NCI-H1930 (cell line): ENCODE results near the gene TSC22D3.

Experiments
- DNase-seq, 2 experiments: peaks; one replicate each; lab custom pipeline; 2025; lab: John Stamatoyannopoulos, UW

TSC22D3 gene

DNA sequence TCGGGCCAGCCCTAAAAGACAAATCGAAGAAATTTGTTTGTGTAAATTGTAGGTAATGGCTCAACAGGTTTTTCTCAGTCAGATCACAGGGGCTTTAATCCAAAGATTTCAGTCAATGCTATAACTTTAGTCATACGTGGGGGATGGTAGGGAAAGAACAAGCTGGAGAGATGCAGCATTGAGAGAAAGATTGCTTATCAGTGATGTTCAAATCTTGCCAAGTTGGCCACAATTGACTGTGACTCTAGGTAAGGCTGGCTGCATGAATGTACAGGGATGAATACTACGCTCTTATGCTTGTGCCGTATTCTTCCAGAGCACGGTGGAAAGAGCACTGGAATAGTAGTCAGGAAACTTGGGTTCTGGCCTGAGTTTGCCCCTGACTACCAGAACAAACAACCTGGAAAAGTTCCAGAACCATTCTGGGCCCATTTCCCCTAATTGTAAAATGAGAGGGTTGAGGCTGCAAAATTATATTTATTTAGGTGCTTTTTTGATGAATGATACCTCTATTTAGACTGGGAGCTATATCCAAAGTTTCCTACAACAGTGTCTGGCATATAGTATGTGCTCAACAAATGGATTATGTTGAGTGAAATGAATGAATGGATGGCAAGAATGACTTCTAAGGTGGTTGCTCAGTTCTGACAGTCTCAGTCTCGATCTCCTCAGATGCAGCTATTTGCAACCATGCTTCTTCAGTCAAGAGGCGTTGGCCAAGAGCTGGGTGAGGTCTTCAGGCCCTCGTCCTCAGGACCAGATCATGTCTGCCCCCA is 44.4 kb downstream of the TSC22D3 start:
- DNase-seq, result no peak

DNA sequence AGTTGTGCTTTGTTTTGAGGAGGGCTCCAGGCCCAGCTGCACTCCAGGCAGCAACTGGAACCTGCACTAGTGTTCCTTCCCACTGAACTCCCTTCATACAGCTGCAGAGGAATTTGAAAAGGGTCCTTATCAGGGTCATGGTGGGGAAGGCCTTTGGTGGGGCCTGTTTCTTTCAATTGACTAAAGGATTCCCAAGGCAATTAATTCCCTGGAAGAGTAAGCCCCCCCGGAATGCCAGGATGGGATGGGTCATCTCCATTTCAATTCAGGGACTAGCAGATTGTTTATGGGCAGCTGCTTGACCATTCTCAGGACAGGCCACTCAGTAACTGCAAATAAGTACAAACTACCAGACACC is 45.3 kb downstream of the TSC22D3 start:
- DNase-seq, result no peak

DNA sequence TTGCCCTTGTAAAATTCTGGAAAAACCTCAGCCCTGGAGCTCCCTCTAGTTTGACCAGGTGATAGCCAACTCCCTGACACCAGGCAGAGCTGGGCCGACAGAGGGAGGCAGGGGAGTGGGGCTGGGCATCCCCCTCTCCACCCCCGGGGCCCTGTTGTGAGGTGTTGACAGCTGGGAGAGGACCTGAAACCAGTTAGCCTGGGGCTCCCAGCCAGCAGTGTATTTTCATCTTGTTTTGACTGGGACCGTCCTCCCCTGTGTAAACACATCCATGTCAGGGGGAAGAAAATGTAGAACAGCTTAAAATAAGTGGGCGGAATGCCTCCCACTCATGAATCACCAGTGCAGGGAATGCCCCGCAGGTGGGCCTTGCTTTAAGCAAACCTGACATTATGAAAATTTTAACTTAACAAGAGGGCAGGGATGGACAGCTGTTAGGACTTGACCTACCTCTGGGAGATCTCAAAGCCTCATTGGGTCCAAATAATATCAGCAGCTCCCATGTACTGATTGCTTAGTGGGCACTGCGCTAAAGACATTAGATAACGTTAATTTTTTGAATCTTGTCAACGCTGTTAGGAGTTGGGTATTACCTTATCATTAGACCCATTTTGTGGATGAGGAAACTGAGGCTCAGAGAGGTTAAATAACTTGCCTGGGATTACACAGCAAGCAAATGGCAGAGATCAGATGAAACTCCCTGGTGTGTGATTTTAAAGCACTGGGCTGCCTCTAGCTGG is 45.9 kb downstream of the TSC22D3 start:
- no peak for DNase-seq

DNA sequence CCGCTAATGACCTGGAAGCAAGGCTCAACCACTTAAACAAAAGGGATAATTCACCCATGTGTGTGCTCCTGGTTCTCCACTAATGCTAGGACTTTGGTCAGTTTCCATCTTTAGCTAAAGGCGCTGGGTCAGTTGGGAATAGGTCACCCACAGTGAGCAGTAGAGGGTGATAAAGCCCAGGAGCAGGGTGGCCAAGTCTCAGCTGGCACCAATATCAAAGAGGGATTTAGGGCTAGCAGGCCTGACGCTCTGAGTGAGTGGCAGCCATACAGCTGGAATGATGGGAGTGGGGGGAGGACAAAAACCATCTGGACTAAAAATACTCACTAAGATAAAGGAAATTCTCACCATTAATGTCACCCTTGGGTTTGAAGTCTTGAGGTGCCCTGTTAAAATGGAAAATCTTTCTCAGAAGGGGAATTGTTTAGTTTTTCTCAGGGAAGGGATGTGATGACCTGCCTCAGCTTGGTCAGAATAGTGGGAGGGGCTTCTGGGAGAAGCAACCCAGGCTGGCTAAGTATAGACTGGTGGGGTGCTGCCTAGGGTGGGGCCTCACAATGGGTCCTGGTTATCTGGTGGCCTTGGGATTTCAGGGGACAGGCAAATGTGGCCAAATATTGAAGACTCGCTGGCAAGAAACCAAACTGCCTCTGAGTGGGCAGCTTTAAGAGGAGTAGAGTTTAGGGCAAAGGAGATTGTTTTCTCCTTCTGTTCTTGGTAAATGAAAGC is 47.1 kb downstream of the TSC22D3 start:
- no peak for DNase-seq

DNA sequence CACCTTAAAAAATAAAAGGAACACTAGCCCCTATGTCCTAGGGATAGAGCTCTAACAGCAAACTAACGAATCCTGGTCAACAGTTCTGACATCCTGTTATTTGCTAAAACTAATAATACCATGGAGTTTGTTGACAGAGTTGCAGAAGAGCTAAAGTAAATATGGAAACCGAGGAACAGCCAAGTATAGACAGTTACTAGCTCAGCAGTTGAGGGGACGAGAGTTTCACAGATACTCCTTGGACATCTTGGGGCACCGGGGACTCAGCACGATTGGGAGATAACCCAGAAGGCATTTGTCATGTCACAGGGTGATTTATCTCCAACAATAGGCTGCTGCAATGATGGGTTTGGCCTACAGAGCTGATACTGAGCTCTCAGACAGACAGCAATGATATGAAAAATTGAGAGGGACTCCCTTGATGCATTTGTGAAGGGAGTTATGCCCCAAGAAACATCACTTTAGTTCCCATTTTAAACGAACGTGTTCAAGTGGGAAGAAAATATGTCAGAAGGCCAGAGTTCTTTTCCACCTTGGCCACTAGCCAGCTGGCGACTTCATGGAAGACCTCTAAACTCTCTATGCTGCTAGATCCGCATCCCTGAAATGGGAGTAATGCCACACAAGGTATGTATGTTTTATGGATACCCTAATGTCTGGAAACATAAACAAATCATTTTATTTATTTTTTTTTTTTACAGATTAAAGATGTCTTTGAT is 48.6 kb downstream of the TSC22D3 start:
- DNase-seq, result no peak

DNA sequence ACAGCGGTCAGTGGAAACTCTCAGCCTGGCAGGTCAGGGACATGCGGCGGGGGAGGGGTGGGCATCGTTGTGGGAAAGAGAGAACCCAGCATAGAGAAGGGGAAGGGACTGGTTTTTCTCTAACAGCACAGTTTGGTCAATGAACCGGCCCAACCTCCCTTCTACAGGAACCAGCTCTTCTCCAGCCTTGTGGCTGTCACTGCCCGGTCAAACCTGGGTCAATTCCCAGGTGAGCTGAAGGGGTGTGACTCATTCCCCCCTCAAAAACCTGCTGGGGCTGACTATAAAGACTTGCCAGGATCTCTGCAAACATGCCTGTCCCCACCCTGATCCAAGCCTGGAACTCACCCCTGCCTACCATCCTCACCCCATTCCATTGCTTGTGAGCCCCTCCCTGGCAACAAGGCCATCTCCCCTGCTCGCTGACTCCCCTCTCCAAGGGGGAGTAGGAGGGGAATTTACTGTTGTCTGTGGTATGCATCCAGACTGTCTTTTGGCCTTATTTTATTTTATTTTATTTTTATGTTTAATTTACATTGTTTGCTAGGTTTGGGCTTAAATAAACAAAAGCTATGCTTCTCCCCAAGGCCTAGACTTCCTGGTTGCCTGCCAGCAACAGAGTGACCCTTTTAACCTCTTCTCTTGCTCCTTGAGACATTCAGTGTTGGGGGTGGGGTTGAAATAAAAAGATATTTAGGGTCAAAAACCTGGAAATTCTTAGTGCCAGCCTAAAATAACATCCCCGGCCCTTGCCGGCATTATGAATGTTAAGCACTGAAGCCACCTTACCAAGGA is 49.6 kb downstream of the TSC22D3 start:
- DNase-seq, result no peak

DNA sequence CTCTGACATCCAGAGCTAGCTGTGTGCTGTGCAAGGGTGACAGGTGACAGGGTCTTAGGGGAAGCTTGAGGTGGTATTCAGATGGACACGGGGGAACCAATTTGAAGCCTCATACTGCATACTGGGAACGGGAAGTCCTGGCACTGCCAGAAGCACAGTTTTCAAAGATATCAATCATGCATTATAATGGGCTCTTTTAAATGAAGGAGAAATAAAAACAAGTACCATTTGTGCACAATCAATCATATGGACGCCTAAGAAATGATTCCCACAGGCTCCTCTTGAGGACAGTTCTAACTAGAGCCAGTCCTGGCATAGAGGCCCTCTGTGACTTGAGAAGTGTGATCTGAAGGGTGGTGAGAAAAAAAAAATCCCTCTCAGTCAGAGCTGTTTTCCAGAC is 50.9 kb downstream of the TSC22D3 start:
- DNase-seq, result no peak

DNA sequence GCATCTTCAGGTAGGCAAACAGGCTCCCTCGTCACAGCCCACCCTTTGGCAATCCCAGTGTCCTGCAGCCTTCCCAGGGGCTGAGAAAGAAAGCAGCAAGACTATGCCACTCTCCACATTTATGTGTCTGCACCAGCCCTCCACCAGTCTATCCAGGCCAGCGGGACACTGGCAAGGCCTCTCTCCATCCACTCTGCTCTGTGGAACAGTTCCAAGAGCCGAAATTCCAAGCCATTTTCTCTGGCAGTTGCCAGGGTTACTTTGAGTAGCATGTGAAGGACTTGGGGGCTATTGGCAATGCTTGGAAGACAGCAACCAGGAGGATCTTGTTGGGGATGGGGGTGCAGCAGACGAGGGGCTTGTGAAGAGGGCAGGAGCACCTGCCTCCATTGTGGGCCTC is 52.1 kb downstream of the TSC22D3 start:
- no peak for DNase-seq

DNA sequence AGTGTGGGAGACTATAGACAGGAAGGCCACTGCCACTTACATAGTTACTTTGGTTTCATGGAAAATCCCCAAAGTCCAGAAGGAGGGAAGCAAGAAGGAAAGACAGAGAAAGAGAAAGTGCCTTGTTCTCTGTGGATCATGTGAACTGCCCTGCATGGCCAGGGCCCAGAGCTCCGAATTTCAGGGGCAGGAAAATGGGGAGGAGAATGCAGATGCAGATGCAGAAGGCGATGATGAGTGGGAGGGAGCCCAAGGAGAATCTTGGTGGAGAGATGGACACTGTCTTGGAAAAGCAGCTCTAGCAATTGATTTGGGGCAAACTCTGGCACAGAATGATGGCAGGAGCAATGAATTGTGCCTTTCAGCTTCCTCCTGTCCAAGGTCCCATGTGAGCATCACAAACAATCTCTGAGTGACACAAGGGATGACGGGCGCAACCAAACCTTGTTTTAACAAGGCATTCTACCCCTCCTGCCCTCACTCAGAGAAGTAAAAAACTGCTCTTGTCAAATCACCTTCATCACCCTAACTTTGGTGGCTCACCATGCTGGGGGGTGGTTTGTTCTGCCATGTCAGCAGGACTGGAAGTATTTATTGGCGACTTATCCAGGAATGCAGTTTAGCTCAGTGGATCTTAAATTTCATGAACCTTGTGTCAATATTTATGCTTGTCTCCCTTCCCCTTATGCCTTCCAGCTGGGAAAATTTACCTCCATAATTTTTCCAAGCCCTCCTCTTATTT is 53.5 kb downstream of the TSC22D3 start:
- no peak for DNase-seq

DNA sequence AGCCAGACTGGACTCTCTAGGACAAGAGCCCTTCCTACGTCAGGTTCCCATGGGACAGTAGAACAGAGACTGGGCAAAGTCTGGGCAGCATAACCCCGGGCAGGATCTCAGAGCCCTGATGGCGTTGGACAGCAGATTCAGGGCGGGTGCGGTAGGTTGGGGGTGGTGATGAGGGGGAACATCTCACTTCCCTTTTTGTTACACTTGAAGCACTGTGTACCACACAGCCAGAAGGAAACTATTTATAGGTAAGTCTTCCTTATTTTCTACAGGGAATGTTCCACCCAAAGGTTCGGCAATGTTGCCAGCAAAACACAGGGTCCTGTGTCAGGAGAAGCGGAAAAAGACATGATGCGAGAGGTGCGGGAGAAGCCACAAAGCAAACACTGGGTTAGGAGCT is 54.3 kb downstream of the TSC22D3 start:
- DNase-seq, result no peak

DNA sequence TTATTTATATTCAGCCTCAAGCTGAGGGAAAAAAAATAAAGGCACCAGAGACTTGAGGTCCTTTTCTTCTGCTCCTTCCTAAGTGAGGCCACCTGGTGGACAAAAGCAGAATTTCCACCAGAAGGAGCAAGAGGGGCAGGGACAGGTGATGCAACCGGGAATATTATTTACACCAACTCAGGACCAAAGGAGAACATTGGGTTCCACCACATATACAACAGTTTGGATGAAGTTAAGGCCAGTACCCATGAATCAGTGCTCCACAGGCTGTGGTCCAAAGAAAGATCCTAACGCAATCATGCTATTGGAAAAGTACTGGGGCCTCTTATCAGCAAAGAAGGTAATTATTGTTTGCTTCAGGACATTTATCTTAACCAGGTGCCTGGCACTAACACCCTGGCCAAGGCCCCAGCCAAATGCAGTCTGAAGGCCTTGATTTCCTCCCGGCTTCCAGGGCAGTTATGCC is 57.4 kb downstream of the TSC22D3 start:
- peak; percentile 49 to 62 for DNase-seq

DNA sequence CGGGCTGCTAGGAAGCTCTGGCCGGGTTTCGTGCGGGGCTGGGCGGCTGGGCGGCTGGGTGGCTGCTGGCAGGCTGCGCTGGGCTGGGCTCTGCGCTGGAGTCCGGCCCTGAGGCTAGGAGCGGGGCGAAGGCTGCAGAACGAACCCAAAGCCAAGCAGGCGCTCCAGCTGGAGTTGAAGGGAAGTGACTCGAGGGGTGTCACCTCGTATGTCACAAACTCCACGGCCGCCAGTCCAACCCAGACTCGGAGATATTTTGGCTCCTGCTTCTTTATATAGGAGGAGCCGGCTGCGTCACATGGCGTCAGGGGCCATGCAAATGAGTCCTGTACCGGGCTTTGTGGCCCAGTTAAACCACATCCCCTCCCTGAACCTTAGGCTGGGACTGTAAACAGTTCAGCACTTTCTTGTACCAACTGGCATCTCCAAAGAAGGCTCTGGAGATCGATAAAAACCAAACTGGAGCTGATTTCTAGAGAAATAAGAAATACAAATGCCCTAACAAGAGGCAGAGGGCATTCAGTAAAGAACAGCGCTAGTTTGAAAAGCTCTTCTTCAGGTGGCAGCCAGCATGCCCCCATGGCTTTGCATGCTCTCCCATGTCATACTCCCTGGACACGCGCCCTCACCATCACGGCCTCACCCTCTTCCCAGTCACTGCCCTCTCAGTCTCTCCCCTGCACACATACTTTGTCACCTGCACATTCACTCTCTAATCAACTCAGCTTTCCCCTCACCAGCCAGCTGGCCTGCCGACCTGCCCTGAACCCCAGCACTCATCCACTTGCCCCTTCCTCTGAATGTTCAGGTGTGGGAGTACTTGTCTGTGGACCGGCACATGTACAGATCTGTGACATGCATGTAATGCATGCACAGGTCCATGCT is 58.5 kb downstream of the TSC22D3 start:
- peak in 1 of 2 experiments; percentile 32 for DNase-seq

DNA sequence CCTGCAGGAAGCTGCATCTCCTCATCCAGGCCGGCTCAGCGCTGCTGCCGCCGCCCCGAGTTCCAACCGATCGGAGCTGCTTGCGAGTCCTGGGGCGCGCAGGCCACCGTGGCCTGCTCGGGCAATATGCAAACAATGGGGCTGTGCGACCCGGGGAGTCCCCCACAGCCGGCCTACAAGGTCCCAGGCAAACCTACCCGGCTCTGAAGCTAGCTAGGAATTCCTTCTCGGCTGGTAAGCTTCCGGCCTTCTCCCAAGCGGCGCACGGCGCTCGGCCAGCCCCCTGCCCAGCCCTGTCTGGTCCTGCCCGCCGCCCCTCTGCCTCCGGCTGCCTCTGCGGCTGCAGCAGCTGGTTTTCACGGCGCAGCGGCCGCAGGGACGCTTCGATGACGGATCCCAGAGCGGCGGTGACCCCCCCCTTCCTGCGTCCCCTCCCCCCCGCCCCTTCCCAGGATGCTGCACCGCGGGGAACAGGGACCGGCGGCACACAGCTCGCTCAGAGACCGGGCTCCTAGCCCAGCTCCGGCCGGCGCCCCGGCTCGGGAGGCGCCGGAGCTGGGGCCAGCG is 59.4 kb downstream of the TSC22D3 start:
- peak in 1 of 2 experiments; percentile 9 for DNase-seq

DNA sequence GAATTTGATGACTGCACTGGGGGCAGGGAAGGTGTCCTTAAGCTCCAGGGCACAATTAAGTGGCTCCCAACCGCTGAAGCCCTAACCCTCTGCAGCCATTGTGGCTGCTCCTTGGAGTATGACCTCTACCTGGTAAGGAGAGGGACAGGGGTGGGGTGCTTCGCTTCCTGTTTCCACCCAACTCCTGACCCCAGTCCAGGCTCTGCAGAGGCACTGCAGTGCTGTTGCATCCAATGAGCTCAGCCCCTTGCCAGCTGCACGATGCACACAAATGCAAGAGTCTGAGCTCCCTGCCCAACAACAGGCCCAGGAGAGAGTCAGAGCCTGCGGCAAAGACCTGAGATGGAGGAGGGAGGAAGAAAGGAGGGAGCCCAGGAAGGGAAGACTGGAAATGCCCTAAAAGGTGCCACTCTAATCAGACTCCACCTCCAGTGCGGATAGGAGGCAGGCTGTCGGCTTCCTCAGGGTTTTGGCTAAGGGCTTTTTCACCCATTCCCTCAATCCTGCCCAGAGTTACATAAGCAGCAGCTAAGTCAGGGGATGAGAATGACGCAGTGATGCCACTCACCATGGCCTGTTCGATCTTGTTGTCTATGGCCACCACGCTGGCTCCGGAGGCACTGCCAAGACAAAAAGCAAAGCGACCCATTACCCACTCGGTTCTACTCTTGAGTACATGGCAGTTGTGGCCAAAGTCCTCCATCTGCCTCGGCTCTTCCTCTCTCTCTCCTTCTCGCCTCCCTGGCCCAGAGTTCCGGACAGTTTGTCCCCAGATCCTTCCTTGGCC is 60.1 kb downstream of the TSC22D3 start:
- no peak for DNase-seq

DNA sequence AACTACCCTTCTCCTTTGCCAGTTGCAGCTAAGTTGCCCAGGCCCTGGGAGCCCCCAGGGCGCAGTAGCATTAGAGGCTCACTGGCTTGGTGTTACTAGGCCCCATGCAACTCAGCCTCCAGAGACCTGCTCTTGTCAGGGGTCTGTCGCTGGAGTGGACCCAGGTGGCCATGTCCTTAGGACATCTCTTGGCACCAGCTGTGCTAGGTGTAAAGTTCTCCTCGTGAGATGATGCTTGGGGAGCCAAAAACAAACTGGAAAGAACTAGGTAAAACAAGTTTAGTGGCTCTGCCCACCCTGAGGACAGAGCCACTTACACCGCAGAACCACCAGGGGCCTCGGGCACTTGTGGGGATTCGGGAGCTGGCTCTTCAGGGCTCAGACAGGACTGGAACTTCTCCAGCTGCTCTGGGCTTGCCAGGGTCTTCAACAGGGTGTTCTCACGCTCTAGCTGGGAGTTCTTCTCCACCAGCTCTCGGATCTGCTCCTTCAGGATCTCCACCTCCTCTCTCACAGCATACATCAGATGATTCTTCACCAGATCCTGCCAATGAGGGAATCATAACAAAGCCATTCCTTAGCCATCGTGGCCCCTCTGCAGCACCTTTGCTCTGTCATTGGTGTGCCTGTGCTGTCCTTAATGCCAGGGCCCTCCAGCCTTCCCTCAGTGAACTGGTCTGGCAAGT is 61.2 kb downstream of the TSC22D3 start:
- DNase-seq, result no peak

DNA sequence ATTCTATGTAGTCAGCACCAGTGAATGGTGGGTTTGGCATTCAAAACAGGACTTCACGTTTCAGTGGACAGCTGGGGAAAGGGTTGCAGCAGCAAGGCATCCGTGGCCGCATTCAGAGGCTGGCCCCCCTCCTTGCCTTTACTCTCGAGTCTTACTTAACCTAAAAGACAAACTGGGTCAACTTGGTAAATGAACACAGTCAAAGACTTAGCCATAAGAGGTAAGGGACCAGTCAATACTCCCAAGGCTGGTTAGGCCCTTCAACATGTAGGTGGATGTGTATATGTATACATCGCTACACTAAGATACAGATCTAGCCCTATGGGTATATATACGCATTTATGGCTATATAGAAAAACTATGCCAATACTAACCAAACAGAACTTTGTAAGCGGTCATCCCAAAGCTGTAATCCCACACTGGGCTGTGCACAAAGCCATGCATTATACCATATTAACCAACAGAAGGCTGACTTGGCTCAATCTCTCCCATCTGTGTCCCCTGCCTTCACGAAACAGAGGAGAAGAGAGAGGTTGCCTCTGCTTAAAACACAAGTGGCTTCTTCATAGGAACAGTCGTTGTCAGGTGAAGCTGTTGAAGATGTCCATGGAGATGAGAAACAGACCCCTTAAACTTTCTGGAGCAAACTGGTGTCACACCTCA is 61.9 kb downstream of the TSC22D3 start:
- DNase-seq, result no peak

DNA sequence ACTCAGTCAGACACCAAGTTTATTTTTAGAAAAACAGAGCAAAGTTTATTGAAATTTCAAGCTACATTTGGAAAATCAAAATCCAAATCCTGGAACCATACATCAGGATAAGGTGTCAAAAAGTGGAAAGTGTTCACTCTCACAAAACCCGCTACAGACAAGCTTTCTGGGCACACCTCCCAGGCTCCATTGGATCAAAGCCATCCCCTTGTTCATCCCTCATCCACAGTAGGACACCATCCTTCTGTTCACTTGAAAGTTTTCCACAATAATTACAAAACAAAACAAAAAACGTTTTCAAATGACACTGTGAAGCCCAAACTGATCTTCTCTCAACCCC is 62.4 kb downstream of the TSC22D3 start:
- no peak for DNase-seq
